RCC 7860 (cell line): ENCODE data around the gene MRPL27.

Experiments used
- DNase-seq: peaks from one replicate; pipeline ENCODE4 v3.0.0-alpha.2; 2015; ENCODE audit warnings: low spot score
- FAIRE-seq: peaks from 2 replicates; lab custom pipeline; 2012; peaks lifted over from hg19 to GRCh38; lab: Jason Lieb, UNC

The MRPL27 gene

GRCh38 chr17:50319306-50320004 is 53.5 kb downstream of the MRPL27 start:
- FAIRE-seq (no peak), DNase-seq (no peak)

GRCh38 chr17:50318501-50319285 is 54.3 kb downstream of the MRPL27 start:
- FAIRE-seq (no peak), DNase-seq (no peak)
